Loucy (cell line): Measurements from ENCODE around the gene SMAD3.

Experiments used
- EZH2phosphoT487 ChIP-seq: fragments of 200-600 bp; IDR thresholded peaks from 2 replicates; pipeline ENCODE4 v1.6.1; 2018; ENCODE audit warnings: antibody characterized with exemption, mild to moderate bottlenecking, moderate library complexity, borderline replicate concordance
- TF ChIP-seq, protein P1 (sequence below): fragments of 200-600 bp; sonication (generic); conservative IDR thresholded peaks from 2 replicates; pipeline ENCODE4 v1.5.1; 2014; ENCODE audit warnings: mild to moderate bottlenecking, antibody characterized with exemption, low read length

- TF ChIP-seq, protein P1, sequence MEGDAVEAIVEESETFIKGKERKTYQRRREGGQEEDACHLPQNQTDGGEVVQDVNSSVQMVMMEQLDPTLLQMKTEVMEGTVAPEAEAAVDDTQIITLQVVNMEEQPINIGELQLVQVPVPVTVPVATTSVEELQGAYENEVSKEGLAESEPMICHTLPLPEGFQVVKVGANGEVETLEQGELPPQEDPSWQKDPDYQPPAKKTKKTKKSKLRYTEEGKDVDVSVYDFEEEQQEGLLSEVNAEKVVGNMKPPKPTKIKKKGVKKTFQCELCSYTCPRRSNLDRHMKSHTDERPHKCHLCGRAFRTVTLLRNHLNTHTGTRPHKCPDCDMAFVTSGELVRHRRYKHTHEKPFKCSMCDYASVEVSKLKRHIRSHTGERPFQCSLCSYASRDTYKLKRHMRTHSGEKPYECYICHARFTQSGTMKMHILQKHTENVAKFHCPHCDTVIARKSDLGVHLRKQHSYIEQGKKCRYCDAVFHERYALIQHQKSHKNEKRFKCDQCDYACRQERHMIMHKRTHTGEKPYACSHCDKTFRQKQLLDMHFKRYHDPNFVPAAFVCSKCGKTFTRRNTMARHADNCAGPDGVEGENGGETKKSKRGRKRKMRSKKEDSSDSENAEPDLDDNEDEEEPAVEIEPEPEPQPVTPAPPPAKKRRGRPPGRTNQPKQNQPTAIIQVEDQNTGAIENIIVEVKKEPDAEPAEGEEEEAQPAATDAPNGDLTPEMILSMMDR = no peak
- no peak for TF ChIP-seq EZH2phosphoT487
Measured at GRCh38 chr15:67136802-67137201, 71.4 kb downstream of the SMAD3 start.
